Skeletal muscle tissue (tissue), 4 donors: ENCODE data around the gene RSPH9. TPM values are rescaled to one million over a fixed set of nuclear protein-coding genes. Genes with fewer than 3 reads are reported as not detected.

Experiments used
- H3K27ac ChIP-seq: one replicate; pipeline ENCODE4 v1.7.0; 2013; ENCODE audit warnings: mild to moderate bottlenecking, low read depth, low read length, inconsistent platforms
- H3K27me3 ChIP-seq, 3 donors: one replicate each; pipeline ENCODE4 v1.7.0; 2013; ENCODE audit warnings: low read length in 3 of 3; ENCODE audit not compliant: control insufficient read depth in 3 of 3, insufficient read depth in 3 of 3
- H3K36me3 ChIP-seq, 3 donors: one replicate each; pipeline ENCODE4 v1.7.0; 2013; ENCODE audit warnings: low read length in 3 of 3; ENCODE audit not compliant: control insufficient read depth in 3 of 3, insufficient read depth in 3 of 3
- H3K4me1 ChIP-seq, 3 donors: one replicate each; pipeline ENCODE4 v1.7.0; 2013; ENCODE audit warnings: low read length in 3 of 3, mild to moderate bottlenecking in 3 of 3; ENCODE audit not compliant: control insufficient read depth in 3 of 3, insufficient read depth in 3 of 3
- H3K4me3 ChIP-seq, 3 donors: one replicate each; pipeline ENCODE4 v1.7.0; 2013; ENCODE audit warnings: low read length in 3 of 3
- H3K9ac ChIP-seq, 3 donors: one replicate each; pipeline ENCODE4 v1.7.0; 2013; ENCODE audit warnings: low read length in 3 of 3, mild to moderate bottlenecking in 3 of 3, moderate library complexity in 2 of 3, low read depth in 1 of 3
- H3K9me3 ChIP-seq, 3 donors: one replicate each; pipeline ENCODE4 v1.7.0; 2013; ENCODE audit warnings: low read length in 3 of 3; ENCODE audit not compliant: control insufficient read depth in 3 of 3
- total RNA-seq: library from RNA; depleted of rRNA; stranded (reverse); fragments of >200 nt; gene quantifications from one replicate; pipeline ENCODE4 v1.2.3, GENCODE V29; 2014
- donor health status: Osteomylitis.

Gene RSPH9
- total RNA-seq, 1 donor from 2014 or later = 0.52 TPM

GRCh38 chr6:43667245-43668150 is 22.7 kb downstream of the RSPH9 start:
- H3K27me3 ChIP-seq = peaks cover 0 to 3% (median 0%) of the 10 kb centered on the region in 3 donors
- H3K27ac ChIP-seq = peak overlapping the region; percentile 74
- peak overlapping the region in 2 of 3 donors; percentile 45 to 83 for H3K9ac ChIP-seq
- peaks cover 52 to 64% (median 60%) of the 10 kb centered on the region in 3 donors for H3K4me1 ChIP-seq
- no peaks in the 10 kb centered on the region for H3K9me3 ChIP-seq
- H3K36me3 ChIP-seq = peaks cover 18% of the 10 kb centered on the region in 3 donors
- peak overlapping the region in 2 of 3 donors; percentile 32 to 56 for H3K4me3 ChIP-seq

GRCh38 chr6:43668151-43669028 is 23.6 kb downstream of the RSPH9 start:
- H3K27ac ChIP-seq = peak overlapping the region; percentile 74
- H3K9me3 ChIP-seq = no peaks in the 10 kb centered on the region
- peak overlapping the region in 1 of 3 donors; percentile 45 for H3K4me3 ChIP-seq
- peaks cover 59 to 71% (median 69%) of the 10 kb centered on the region in 3 donors for H3K4me1 ChIP-seq
- H3K27me3 ChIP-seq = peaks cover 0 to 3% (median 0%) of the 10 kb centered on the region in 3 donors
- peak overlapping the region; percentile 12 to 83 (median 81) for H3K9ac ChIP-seq
- peaks cover 18% of the 10 kb centered on the region in 3 donors for H3K36me3 ChIP-seq

GRCh38 chr6:43669050-43669921 is 24.4 kb downstream of the RSPH9 start:
- Histone ChIP-seq H3K27ac (peak overlapping the region; percentile 74), H3K4me1 (peaks cover 68 to 80% (median 78%) of the 10 kb centered on the region in 3 donors), H3K9ac (peak overlapping the region; percentile 4 to 83 (median 81))

GRCh38 chr6:43669922-43670622 is 25.2 kb downstream of the RSPH9 start:
- no peak overlapping the region for H3K4me3 ChIP-seq
- peak overlapping the region; percentile 4 to 83 (median 71) for H3K9ac ChIP-seq
- H3K27me3 ChIP-seq = no peaks in the 10 kb centered on the region
- peaks cover 75 to 88% (median 86%) of the 10 kb centered on the region in 3 donors for H3K4me1 ChIP-seq
- H3K27ac ChIP-seq = peak overlapping the region; percentile 74
- H3K9me3 ChIP-seq = no peaks in the 10 kb centered on the region
- peaks cover 31 to 34% (median 32%) of the 10 kb centered on the region in 3 donors for H3K36me3 ChIP-seq

More at GRCh38 chr6:43669050-43669921, 24.4 kb downstream of the RSPH9 start:
- peak overlapping the region in 1 of 3 donors; percentile 45 for H3K4me3 ChIP-seq
- H3K36me3 ChIP-seq = peaks cover 24 to 26% (median 24%) of the 10 kb centered on the region in 3 donors
- H3K27me3 ChIP-seq = peaks cover 0 to 3% (median 0%) of the 10 kb centered on the region in 3 donors
- no peaks in the 10 kb centered on the region for H3K9me3 ChIP-seq

- H3K9ac ChIP-seq = peak overlapping the region in 1 of 3 donors; percentile 83
- H3K27me3 ChIP-seq = no peaks in the 10 kb centered on the region
- H3K27ac ChIP-seq = peak overlapping the region; percentile 74
- H3K4me3 ChIP-seq = no peak overlapping the region
- H3K36me3 ChIP-seq = peaks cover 32 to 38% (median 36%) of the 10 kb centered on the region in 3 donors
- H3K9me3 ChIP-seq = no peaks in the 10 kb centered on the region
- H3K4me1 ChIP-seq = peaks cover 75 to 93% (median 91%) of the 10 kb centered on the region in 3 donors
These were observed 25.8 kb downstream of the RSPH9 start for GRCh38 chr6:43670623-43670986.

GRCh38 chr6:43671011-43671800 is 26.4 kb downstream of the RSPH9 start:
- no peak overlapping the region for H3K27ac ChIP-seq
- H3K27me3 ChIP-seq = no peaks in the 10 kb centered on the region
- H3K9me3 ChIP-seq = no peaks in the 10 kb centered on the region
- peak overlapping the region in 1 of 3 donors; percentile 22 for H3K4me3 ChIP-seq
- peak overlapping the region in 1 of 3 donors; percentile 83 for H3K9ac ChIP-seq
- H3K36me3 ChIP-seq = peaks cover 32 to 40% (median 36%) of the 10 kb centered on the region in 3 donors
- H3K4me1 ChIP-seq = peaks cover 78 to 97% (median 96%) of the 10 kb centered on the region in 3 donors

- H3K9ac ChIP-seq = peak overlapping the region in 1 of 3 donors; percentile 64
- no peaks in the 10 kb centered on the region for H3K27me3 ChIP-seq
- H3K36me3 ChIP-seq = peaks cover 32 to 48% (median 37%) of the 10 kb centered on the region in 3 donors
- no peak overlapping the region for H3K4me3 ChIP-seq
- H3K27ac ChIP-seq = no peak overlapping the region
- peaks cover 84 to 99% (median 98%) of the 10 kb centered on the region in 3 donors for H3K4me1 ChIP-seq
- no peaks in the 10 kb centered on the region for H3K9me3 ChIP-seq
These were observed 27.2 kb downstream of the RSPH9 start for GRCh38 chr6:43671801-43672690.
